Measurements from ENCODE around the gene KMT2E. TPM values are rescaled to one million over a fixed set of nuclear protein-coding genes. Genes with fewer than 3 reads are reported as not detected.

KMT2E gene
- total and polyA plus RNA-seq, 8 donors: 14.1 to 62.5 (median 32.2) TPM

DNA sequence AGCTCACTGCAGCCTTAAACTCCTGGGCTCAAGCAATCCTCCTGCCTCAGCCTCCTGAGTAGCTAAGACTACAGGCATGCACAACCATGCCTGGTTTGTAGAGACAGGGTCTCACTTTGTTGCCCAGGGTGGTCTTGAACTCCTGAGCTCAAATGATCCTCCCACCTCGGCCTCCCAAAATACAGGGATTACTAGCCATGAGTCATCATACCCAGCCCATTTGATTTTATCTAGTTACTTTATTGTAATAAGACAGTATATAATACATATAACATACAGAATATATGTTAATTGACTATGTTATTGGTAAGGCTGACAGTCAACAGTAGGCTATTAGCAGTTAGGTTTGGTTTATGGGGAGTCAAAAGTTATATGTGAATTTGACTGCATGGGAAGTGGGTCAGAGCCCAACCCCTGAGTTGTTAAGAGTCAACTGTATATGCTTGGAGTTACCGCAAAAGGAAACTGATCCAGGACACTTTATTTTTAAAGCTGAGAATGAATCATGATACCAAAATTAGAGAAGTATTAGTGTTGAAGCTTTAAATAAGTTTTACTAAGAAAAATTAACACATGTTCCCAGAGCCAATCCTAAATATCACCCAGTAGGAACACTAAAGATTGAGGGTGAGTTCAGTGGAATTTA lies 20.7 kb upstream of the KMT2E start:
- Histone ChIP-seq H3K4me3 (no peak overlapping the region), H3K9me3 (no peaks in the 10 kb centered on the region), H3K27ac (no peak overlapping the region), H3K4me1 (peaks cover 12 to 36% (median 23%) of the 10 kb centered on the region in 3 donors), H3K36me3 (peaks cover 0 to 13% (median 0%) of the 10 kb centered on the region in 3 donors), H3K27me3 (no peaks in the 10 kb centered on the region)
- TF ChIP-seq, protein P1, sequence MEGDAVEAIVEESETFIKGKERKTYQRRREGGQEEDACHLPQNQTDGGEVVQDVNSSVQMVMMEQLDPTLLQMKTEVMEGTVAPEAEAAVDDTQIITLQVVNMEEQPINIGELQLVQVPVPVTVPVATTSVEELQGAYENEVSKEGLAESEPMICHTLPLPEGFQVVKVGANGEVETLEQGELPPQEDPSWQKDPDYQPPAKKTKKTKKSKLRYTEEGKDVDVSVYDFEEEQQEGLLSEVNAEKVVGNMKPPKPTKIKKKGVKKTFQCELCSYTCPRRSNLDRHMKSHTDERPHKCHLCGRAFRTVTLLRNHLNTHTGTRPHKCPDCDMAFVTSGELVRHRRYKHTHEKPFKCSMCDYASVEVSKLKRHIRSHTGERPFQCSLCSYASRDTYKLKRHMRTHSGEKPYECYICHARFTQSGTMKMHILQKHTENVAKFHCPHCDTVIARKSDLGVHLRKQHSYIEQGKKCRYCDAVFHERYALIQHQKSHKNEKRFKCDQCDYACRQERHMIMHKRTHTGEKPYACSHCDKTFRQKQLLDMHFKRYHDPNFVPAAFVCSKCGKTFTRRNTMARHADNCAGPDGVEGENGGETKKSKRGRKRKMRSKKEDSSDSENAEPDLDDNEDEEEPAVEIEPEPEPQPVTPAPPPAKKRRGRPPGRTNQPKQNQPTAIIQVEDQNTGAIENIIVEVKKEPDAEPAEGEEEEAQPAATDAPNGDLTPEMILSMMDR (IDR thresholded peaks at IDR 0.05): no peak
- WGBS, 2 donors: 90 to 91% methylated on average over 2 of the region's 2 CpGs
- FAIRE-seq: no peak
- intact Hi-C loops (cut with DNase I): no loop called here
- DNase-seq: no peak
- no peak for ATAC-seq

DNA sequence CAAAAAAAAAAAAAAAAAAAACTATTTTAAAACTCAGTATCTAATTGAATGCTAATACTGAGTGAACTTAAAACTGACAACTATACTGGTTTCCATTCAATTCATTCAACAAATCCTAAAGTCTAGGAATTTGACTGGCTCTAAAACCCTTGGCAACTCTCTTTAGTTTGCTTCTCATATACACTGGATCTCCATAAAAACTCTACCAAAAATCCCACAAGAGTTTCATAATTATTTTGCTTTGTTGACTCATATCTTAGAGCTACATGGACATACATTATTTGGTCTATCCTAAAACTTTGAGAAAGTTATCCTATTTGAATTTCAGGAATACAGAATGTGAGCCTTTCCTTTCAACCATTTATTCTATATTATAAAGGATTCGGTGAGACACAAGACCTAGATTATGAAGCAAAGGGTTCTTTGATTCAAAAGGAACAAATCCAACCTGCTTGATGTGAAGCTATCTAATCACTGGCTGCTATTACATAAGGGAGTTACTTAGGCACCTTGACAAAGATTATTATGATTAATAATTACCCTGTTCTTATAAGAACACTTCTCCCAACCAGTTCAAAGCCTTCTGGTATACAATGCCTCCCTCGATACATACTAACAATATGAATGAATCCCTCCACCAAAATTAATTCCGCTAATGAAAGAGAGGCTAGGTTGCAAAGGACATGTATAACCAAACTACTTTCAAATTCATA lies 15.8 kb upstream of the KMT2E start:
- FAIRE-seq: no peak
- intact Hi-C loops (cut with DNase I): no loop called here
- Histone ChIP-seq H3K4me1 (peaks cover 41 to 70% (median 55%) of the 10 kb centered on the region in 3 donors), H3K27me3 (no peaks in the 10 kb centered on the region), H3K4me3 (no peak overlapping the region), H3K27ac (no peak overlapping the region), H3K36me3 (no peaks in the 10 kb centered on the region), H3K9me3 (no peaks in the 10 kb centered on the region)
- ATAC-seq: peak in 3 of 4 donors; percentile 45 to 83 (median 65)
- DNase-seq: no peak
- 29 to 34% methylated on average over 3 of the region's 3 CpGs for WGBS, 2 donors
- TF ChIP-seq, protein P1 (IDR thresholded peaks at IDR 0.05): no peak

DNA sequence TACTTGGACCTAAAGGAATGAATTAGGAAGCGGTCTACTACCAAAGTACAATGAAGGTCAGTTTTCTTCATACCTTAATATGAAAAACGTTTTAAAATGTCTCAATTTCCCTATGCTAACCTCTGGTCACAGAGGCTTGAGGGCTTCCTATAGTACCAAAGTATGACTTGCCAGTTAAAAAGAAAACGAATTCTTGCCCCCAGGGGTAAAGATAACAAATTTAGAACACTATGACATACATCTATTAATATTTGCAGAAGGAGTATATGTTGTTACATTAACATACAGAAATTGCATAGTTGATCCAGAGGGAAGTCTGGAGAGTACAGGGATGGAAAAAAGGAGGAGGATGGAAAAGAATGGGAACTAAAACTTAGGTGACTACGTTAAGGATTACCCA lies 13.8 kb upstream of the KMT2E start:
- intact Hi-C loops (cut with DNase I): no loop called here
- DNase-seq (no peak), FAIRE-seq (no peak), ATAC-seq (no peak)
- TF ChIP-seq, protein P1 (IDR thresholded peaks at IDR 0.05): no peak
- no peak overlapping the region for H3K27ac ChIP-seq
- H3K9me3 ChIP-seq: no peaks in the 10 kb centered on the region
- no peaks in the 10 kb centered on the region for H3K36me3 ChIP-seq
- WGBS, 2 donors: 43 to 44% methylated on average over 4 of the region's 4 CpGs
- H3K27me3 ChIP-seq: no peaks in the 10 kb centered on the region
- peaks cover 58 to 84% (median 65%) of the 10 kb centered on the region in 3 donors for H3K4me1 ChIP-seq
- no peak overlapping the region for H3K4me3 ChIP-seq

DNA sequence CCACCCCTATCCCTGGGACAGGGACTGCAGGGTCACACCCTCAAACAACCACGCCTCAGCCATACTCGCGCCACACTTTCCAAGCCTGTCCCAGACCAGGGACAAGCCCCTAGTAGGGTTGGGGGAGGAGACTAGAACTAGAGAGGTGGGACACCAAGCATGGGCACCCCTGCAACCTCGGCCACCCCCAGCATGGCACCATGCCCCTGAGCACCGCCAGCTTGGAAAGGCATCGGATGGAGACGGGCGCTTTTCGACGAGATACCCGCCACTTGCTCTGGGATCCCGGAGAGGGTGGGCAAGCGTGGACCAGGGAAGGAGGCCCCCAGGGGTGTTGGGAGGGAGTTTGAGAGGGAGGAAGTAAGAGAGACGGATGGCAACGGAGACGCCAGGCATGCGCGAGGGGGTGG lies 13.1 kb upstream of the KMT2E start:
- 94 to 96% methylated on average over 18 of the region's 18 CpGs for WGBS, 2 donors
- Histone ChIP-seq H3K36me3 (no peaks in the 10 kb centered on the region), H3K4me1 (peaks cover 61 to 88% (median 66%) of the 10 kb centered on the region in 3 donors), H3K9me3 (no peaks in the 10 kb centered on the region), H3K27me3 (no peaks in the 10 kb centered on the region), H3K27ac (no peak overlapping the region), H3K4me3 (no peak overlapping the region)
- TF ChIP-seq, protein P1 (IDR thresholded peaks at IDR 0.05): no peak
- DNase-seq (no peak), ATAC-seq (no peak), FAIRE-seq (no peak)
- intact Hi-C loops (cut with DNase I): no loop called here

Data from pancreas (tissue), 10 donors.